ENCODE data around the gene ELAC1. TPM values are rescaled to one million over a fixed set of nuclear protein-coding genes. Genes with fewer than 3 reads are reported as not detected.

ELAC1 gene
- total and polyA plus RNA-seq, 2 of the 8 experiments (the other 6 are each of a cell fraction or from before 2014, with no cell fraction given): 2.3 to 3.4 TPM

DNA sequence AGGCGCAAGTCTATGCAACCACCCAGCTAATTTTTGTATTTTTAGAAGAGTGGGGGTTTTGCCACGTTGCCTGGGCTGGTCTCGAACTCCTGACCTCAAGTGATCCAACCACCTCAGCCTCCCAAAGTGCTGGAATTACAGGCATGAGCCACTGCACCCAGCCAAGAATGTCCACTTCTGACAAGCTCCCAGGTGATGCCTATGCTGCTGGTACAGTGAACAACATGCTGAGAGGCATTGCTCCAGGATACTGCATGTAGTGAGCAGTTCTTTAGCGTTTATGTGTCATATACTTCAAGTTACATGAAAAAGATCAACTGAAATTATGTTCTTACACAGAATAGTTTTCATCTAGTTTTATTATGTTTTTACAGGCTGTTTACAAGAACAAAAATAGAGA is 17.2 kb upstream of the ELAC1 start:
- FAIRE-seq (no peak), DNase-seq (ENCODE audit: low read depth in 1 of 2, low spot score in 2 of 2) (no peak)
- Histone ChIP-seq H4K91ac (replicated peaks; ENCODE audit: insufficient read length, low read length) (no peak overlapping the region), H3K9ac (replicated peaks in 1 of 4; ENCODE audit: extremely low read depth in 1 of 4, low read depth in 3 of 4, low read length in 3 of 4) (no peak overlapping the region), H3K4ac (replicated peaks; ENCODE audit: insufficient read length, low read depth, low read length) (no peak overlapping the region), H2BK20ac (ENCODE audit: low read length) (no peak overlapping the region), H2AK5ac (ENCODE audit: low read depth, low read length) (no peak overlapping the region), H2BK5ac (ENCODE audit: low read depth, low read length) (no peak overlapping the region), H4K8ac (ENCODE audit: extremely low read depth, insufficient read depth, low read length) (no peak overlapping the region), H3K4me2 (ENCODE audit: insufficient read depth in 1 of 2, low read depth in 2 of 2, low read length in 2 of 2) (no peak overlapping the region), H3K4me3 (ENCODE audit: extremely low read depth in 1 of 4, insufficient read depth in 2 of 4, low read depth in 3 of 4, low read length in 4 of 4) (no peak overlapping the region), H3K23me2 (ENCODE audit: low read depth, low read length) (no peaks in the 10 kb centered on the region), H2BK15ac (ENCODE audit: low read length) (no peak overlapping the region), H2BK12ac (ENCODE audit: low read depth, low read length) (no peak overlapping the region), H3K23ac (ENCODE audit: insufficient read length) (no peak overlapping the region), H3K9me3 (ENCODE audit: insufficient read depth in 2 of 2, low read depth in 1 of 2, low read length in 1 of 2) (no peaks in the 10 kb centered on the region), H3K27ac (ENCODE audit: low read depth, low read length) (no peak overlapping the region), H3K14ac (ENCODE audit: insufficient read length) (no peak overlapping the region), H3K27me3 (replicated peaks in 1 of 4; ENCODE audit: control insufficient read depth in 3 of 4, extremely low read depth in 1 of 4, insufficient read depth in 3 of 4, low read length in 3 of 4) (no peaks in the 10 kb centered on the region), H2AFZ (ENCODE audit: low read length) (no peak overlapping the region), H3K79me2 (ENCODE audit: control insufficient read depth in 1 of 2, insufficient read depth in 2 of 2, low read length in 2 of 2) (no peaks in the 10 kb centered on the region), H2BK120ac (replicated peaks; ENCODE audit: low read depth, low read length) (no peak overlapping the region), H3K4me1 (replicated peaks in 1 of 4; ENCODE audit: control insufficient read depth in 3 of 4, insufficient read depth in 4 of 4, low read length in 3 of 4) (peaks cover 0 to 2% (median 0%) of the 10 kb centered on the region in 4 experiments; a peak in 2 of 7 replicates), H3K56ac (replicated peaks; ENCODE audit: insufficient read length, low read depth, low read length) (no peak overlapping the region), H3K18ac (ENCODE audit: extremely low read depth, low read length) (no peak overlapping the region), H3K36me3 (ENCODE audit: control insufficient read depth in 2 of 4, insufficient read depth in 4 of 4, low read length in 3 of 4) (peaks cover 0 to 8% (median 0%) of the 10 kb centered on the region in 4 experiments; a peak in 4 of 8 replicates), H3K79me1 (ENCODE audit: low read depth, low read length) (no peaks in the 10 kb centered on the region), H4K5ac (ENCODE audit: insufficient read length, low read depth, low read length) (no peak overlapping the region), H4K20me1 (replicated peaks in 1 of 2; ENCODE audit: control insufficient read depth in 1 of 2, insufficient read depth in 2 of 2, low read length in 2 of 2) (no peaks in the 10 kb centered on the region)
- 88% methylated on average over 4 of the region's 4 CpGs; no CpG with 5 or more reads in 1 of the 2 experiments for WGBS, 2 experiments (ENCODE audit: extremely low coverage in 1 of 2, insufficient coverage in 1 of 2, insufficient read length in 1 of 2, insufficient replicate concordance in 2 of 2, low coverage in 1 of 2, low lambda C conversion rate in 2 of 2, missing lambda C conversion rate in 1 of 2)
- ChIA-PET CTCF (ENCODE audit: partially characterized antibody) (no interaction called here), POLR2A (ENCODE audit: partially characterized antibody) (interaction anchor here (1.2 to 1.4 kb wide), 2 partner anchors 18 to 78 kb away, joined by 3 to 5 read pairs; partner anchors contain the start of gene ELAC1)
- TF ChIP-seq, protein P1, sequence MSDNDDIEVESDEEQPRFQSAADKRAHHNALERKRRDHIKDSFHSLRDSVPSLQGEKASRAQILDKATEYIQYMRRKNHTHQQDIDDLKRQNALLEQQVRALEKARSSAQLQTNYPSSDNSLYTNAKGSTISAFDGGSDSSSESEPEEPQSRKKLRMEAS (IDR thresholded peaks at IDR 0.05): no peak
- TF ChIP-seq CBX8 (IDR thresholded peaks at IDR 0.05; ENCODE audit: borderline replicate concordance, low read depth, low read length) (no peak), CEBPB (IDR thresholded peaks at IDR 0.05; ENCODE audit: low read depth, low read length) (no peak), CREB1 (IDR thresholded peaks at IDR 0.05) (no peak), RBBP5 (IDR thresholded peaks at IDR 0.05; ENCODE audit: borderline replicate concordance, low read depth, low read length) (no peak), ASH2L (IDR thresholded peaks at IDR 0.05; ENCODE audit: low read length) (no peak), HDAC6 (IDR thresholded peaks at IDR 0.05; ENCODE audit: low read depth, low read length) (no peak), SP4 (IDR thresholded peaks at IDR 0.05; ENCODE audit: low read length) (no peak)
- TF ChIP-seq, protein P2, sequence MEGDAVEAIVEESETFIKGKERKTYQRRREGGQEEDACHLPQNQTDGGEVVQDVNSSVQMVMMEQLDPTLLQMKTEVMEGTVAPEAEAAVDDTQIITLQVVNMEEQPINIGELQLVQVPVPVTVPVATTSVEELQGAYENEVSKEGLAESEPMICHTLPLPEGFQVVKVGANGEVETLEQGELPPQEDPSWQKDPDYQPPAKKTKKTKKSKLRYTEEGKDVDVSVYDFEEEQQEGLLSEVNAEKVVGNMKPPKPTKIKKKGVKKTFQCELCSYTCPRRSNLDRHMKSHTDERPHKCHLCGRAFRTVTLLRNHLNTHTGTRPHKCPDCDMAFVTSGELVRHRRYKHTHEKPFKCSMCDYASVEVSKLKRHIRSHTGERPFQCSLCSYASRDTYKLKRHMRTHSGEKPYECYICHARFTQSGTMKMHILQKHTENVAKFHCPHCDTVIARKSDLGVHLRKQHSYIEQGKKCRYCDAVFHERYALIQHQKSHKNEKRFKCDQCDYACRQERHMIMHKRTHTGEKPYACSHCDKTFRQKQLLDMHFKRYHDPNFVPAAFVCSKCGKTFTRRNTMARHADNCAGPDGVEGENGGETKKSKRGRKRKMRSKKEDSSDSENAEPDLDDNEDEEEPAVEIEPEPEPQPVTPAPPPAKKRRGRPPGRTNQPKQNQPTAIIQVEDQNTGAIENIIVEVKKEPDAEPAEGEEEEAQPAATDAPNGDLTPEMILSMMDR (IDR thresholded peaks at IDR 0.05; ENCODE audit: control extremely low read depth in 1 of 3, insufficient read depth in 1 of 3, low read depth in 1 of 3, low read length in 3 of 3): no peak
- TF ChIP-seq, protein P3, sequence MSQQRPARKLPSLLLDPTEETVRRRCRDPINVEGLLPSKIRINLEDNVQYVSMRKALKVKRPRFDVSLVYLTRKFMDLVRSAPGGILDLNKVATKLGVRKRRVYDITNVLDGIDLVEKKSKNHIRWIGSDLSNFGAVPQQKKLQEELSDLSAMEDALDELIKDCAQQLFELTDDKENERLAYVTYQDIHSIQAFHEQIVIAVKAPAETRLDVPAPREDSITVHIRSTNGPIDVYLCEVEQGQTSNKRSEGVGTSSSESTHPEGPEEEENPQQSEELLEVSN (IDR thresholded peaks at IDR 0.05): no peak

All from H1 (cell line).